22Rv1 (cell line): ENCODE measurements around the gene THRB.

Experiments
- CTCF ChIP-seq: fragments of 450-650 bp; IDR thresholded peaks from 2 replicates; pipeline ENCODE4 v1.5.1; 2017; ENCODE audit warnings: mild to moderate bottlenecking
- ZFX ChIP-seq: fragments of 450-650 bp; IDR thresholded peaks from 2 replicates; pipeline ENCODE4 v1.6.1; 2017; ENCODE audit warnings: antibody characterized with exemption, borderline replicate concordance

- peak; percentile 77 for TF ChIP-seq CTCF
- no peak for TF ChIP-seq ZFX
Observed at GRCh38 chr3:24185738-24186384, 308.8 kb downstream of the THRB start.
